Brain microvascular endothelial cell (primary cell): Measurements from ENCODE around the gene NUDT14.

Experiments used
- DNase-seq: peaks from one replicate; pipeline ENCODE4 v3.0.0-alpha.2; 2020
- H3K27ac ChIP-seq: fragments of 250-450 bp; sonication (Bioruptor Pico); 2 replicates; pipeline ENCODE4 v1.5.1; 2020; ENCODE audit warnings: mild to moderate bottlenecking, moderate library complexity
- H3K27me3 ChIP-seq: fragments of 250-450 bp; sonication (Bioruptor Pico); replicated peaks from 2 replicates; pipeline ENCODE4 v1.5.1; 2020; ENCODE audit warnings: mild to moderate bottlenecking
- H3K36me3 ChIP-seq: fragments of 250-450 bp; sonication (Bioruptor Pico); replicated peaks from 2 replicates; pipeline ENCODE4 v1.5.1; 2020; ENCODE audit warnings: mild to moderate bottlenecking
- H3K4me3 ChIP-seq: 2 replicates; pipeline ENCODE4 v1.5.1; 2011; ENCODE audit warnings: low read depth, mild to moderate bottlenecking, control low read depth, low read length, moderate library complexity
- CTCF ChIP-seq: IDR thresholded peaks from 2 replicates; pipeline ENCODE4 v1.5.1; 2011; ENCODE audit warnings: low read depth, mild to moderate bottlenecking, moderate library complexity, low read length, control low read depth, inconsistent platforms; ENCODE audit errors: missing control alignments
- in situ Hi-C: cut with HindIII; loops from 2 replicates; pipeline ENCODE4 v1.10.0; 2017; ENCODE audit warnings: low sequenced_read_pairs, low pct_ligation_motif_present

Gene NUDT14

DNA sequence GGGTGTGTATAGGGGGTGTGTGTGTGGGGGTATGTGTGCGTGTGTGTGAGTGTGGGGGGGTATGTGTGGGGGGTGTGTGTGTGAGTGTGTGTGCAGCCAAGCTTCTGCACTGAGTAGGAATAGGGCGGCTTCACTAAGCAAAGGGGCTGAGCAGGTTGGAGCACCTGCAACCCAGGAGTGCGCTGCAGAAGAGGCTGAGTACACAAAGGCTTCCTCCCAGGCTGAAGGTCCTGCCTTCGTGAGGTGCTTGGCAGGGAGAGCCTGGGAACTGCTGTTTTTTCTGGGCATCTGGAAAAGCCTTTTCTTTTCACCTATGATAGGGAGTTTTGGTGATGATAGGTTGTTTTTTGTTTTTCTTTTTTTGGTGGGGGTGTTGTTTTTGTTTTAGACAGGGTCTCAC is 6.0 kb upstream of the NUDT14 start:
- no peaks in the 10 kb centered on the region for H3K27me3 ChIP-seq
- no peak for DNase-seq
- no peak for TF ChIP-seq CTCF
- H3K4me3 ChIP-seq = no peak overlapping the region
- in situ Hi-C loops = no loop called here
- no peak overlapping the region for H3K27ac ChIP-seq
- no peaks in the 10 kb centered on the region for H3K36me3 ChIP-seq

DNA sequence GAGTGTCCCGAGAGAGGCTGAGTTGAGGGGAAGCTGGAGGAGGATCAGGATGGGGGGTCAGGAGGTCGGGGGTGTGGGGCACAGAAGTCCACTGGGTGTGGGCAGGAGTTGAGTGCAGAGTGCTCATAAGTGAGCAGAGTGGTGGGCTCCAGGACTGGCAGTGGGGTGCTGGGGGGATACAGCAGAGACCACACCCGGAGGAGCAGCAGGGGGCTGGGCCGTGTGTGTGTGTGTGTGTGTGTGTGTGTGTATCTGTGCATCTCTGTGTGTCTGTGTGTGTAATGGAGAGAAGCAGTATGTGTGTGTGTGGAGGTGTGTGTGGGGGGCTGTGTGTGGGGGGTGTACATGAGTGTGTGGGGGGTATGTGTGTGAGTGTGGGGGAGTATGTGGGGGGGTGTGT is 4.9 kb upstream of the NUDT14 start:
- TF ChIP-seq CTCF = no peak
- H3K27ac ChIP-seq = no peak overlapping the region
- H3K36me3 ChIP-seq = no peaks in the 10 kb centered on the region
- no peak overlapping the region for H3K4me3 ChIP-seq
- in situ Hi-C loops = no loop called here
- no peak for DNase-seq
- H3K27me3 ChIP-seq = no peaks in the 10 kb centered on the region

DNA sequence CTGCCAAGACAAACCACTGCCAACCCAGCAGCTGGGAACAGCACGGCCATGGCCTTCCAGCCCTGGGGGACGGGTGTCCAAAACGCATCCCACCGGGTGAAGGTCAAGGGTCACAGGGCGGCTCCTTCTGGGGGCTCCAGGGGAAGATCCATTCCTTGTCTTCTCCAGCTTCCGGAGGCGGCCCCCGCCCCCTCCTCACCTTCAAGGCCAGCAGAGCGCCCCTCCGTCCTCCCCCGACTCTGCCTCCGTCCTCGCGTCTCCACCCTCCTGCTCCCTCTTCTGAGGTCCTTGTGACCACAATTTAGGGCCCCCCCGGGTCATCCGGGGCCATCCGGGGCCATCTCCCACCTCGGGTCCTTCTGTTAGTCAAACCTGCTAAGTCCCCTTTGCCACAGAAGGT is 3.9 kb upstream of the NUDT14 start:
- no peak for DNase-seq
- H3K4me3 ChIP-seq = no peak overlapping the region

GRCh38 chr14:105184461-105184860 is 3.3 kb upstream of the NUDT14 start:
- in situ Hi-C loops = no loop called here
- no peak for TF ChIP-seq CTCF
- Histone ChIP-seq H3K27me3 (no peaks in the 10 kb centered on the region), H3K27ac (no peak overlapping the region), H3K4me3 (no peak overlapping the region), H3K36me3 (no peaks in the 10 kb centered on the region)
- DNase-seq = no peak

More for the DNA sequence above, 3.9 kb upstream of the NUDT14 start:
- Histone ChIP-seq H3K36me3 (no peaks in the 10 kb centered on the region), H3K27ac (no peak overlapping the region), H3K27me3 (no peaks in the 10 kb centered on the region)
- no peak for TF ChIP-seq CTCF
- in situ Hi-C loops = no loop called here

DNA sequence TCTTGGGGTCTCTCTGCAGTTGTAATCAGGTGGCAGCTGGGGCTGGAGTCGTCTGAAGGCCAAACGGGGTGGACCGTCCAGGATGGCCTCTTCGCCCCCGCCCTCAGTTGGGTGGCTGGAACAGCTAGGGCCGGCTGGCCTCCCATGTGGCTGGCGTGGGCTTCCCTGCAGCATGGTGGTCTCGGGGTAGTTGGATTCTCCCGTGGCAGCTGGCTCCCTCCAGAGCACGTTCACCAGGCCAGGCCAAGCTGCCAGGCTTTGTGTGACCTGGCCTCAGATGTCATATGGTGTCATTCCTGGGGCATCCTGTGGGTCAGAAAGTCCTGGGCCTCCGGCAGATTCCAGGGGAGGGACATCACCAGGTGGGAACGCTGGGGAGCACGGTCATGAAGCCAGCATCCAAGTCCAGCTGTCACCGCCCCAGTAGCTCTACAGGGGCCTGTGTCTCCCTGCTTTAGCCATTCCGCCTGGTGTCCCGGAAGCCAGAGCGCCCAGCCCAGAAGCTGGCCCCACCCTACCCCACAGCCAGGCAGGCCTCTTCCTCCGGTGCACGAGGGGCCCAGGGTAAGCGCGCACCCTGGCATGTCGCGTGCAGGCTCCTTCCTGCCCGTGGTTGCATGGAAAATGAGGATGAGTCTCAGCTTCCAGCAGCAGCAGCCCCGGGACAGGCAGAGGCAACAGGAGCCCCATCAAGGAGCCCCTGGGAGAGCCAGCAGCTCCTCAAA is 1.3 kb upstream of the NUDT14 start:
- TF ChIP-seq CTCF = no peak
- Histone ChIP-seq H3K36me3 (no peaks in the 10 kb centered on the region), H3K27ac (no peak overlapping the region), H3K27me3 (no peaks in the 10 kb centered on the region), H3K4me3 (no peak overlapping the region)
- no peak for DNase-seq
- in situ Hi-C loops = no loop called here

- no peaks in the 10 kb centered on the region for H3K36me3 ChIP-seq
- TF ChIP-seq CTCF = no peak
- DNase-seq = no peak
- H3K27me3 ChIP-seq = no peaks in the 10 kb centered on the region
- no peak overlapping the region for H3K4me3 ChIP-seq
- no peak overlapping the region for H3K27ac ChIP-seq
- in situ Hi-C loops = no loop called here
Measured at GRCh38 chr14:105181549-105182295, 610 bp upstream of the NUDT14 start.
